Panc1 (cell line): ENCODE data around the gene NAGLU. TPM values are rescaled to one million over a fixed set of nuclear protein-coding genes. Genes with fewer than 3 reads are reported as not detected.

Source experiments
- ATAC-seq: fragments of 200-7000 bp; cut with Tn5 transposase; 2 replicates; pipeline ENCODE4 v1.9.1; 2020; ENCODE audit warnings: mild to moderate bottlenecking, moderate library complexity
- BruUV-seq: library from RNA; stranded (reverse); fragments of 400-500 nt; replicated peaks from 2 replicates; lab custom pipeline; 2021; lab: Mats Ljungman, UMichigan
- CTCF ChIA-PET: fragments of 300-600 bp; sonication (Branson Sonifier 250); formaldehyde crosslinking; loops from one replicate; lab custom pipeline; 2022; ENCODE audit warnings: antibody characterized with exemption; lab: Charles Lee
- POLR2A ChIA-PET: fragments of 300-600 bp; sonication (Branson Sonifier 250); formaldehyde crosslinking; loops from one replicate; lab custom pipeline; 2022; ENCODE audit warnings: antibody characterized with exemption; lab: Charles Lee
- DNase-seq: peaks from one replicate; pipeline ENCODE4 v3.0.0-alpha.2; 2010; ENCODE audit warnings: low read depth, low spot score
- H3K27ac ChIP-seq: 2 replicates; pipeline ENCODE4 v1.5.1; 2011; ENCODE audit warnings: mild to moderate bottlenecking, low read length, inconsistent platforms
- H3K27me3 ChIP-seq: fragments of 200-500 bp; sonication (Bioruptor generic); 2 replicates; pipeline ENCODE4 v1.6.0; 2014; ENCODE audit warnings: low read length, inconsistent platforms; ENCODE audit not compliant: control insufficient read depth, insufficient read depth
- H3K36me3 ChIP-seq: fragments of 200-500 bp; sonication (Bioruptor generic); 2 replicates; pipeline ENCODE4 v1.5.1; 2014; ENCODE audit warnings: inconsistent platforms, mild to moderate bottlenecking, low read length, moderate library complexity; ENCODE audit not compliant: control insufficient read depth, insufficient read depth
- H3K4me1 ChIP-seq: 2 replicates; pipeline ENCODE4 v1.5.1; 2011; ENCODE audit warnings: inconsistent platforms, mild to moderate bottlenecking, low read length, moderate library complexity; ENCODE audit not compliant: control insufficient read depth, insufficient read depth
- H3K4me3 ChIP-seq, 2 experiments: 2 replicates each; pipeline ENCODE4 v1.5.1; 2011 to 2012; ENCODE audit warnings: low read depth in 2 of 2, low read length in 2 of 2, mild to moderate bottlenecking in 2 of 2, inconsistent platforms in 1 of 2, moderate library complexity in 1 of 2
- H3K9me3 ChIP-seq: fragments of 200-500 bp; sonication (Bioruptor generic); 2 replicates; pipeline ENCODE4 v1.5.1; 2014; ENCODE audit warnings: low read depth, mild to moderate bottlenecking, inconsistent platforms, low read length, moderate library complexity; ENCODE audit not compliant: control insufficient read depth, insufficient read depth
- POLR2AphosphoS5 ChIP-seq: IDR thresholded peaks from 2 replicates; pipeline ENCODE4 v1.6.1; 2012; ENCODE audit warnings: mild to moderate bottlenecking, low read depth, low read length, moderate library complexity
- SIN3A ChIP-seq: IDR thresholded peaks from 2 replicates; pipeline ENCODE4 v1.6.1; 2012; ENCODE audit warnings: low read depth, mild to moderate bottlenecking, low read length, moderate library complexity, borderline replicate concordance; ENCODE audit not compliant: insufficient read depth
- TCF7L2 ChIP-seq: IDR thresholded peaks from 2 replicates; pipeline ENCODE4 v1.6.1; 2011; ENCODE audit warnings: mild to moderate bottlenecking, low read depth, low read length, inconsistent platforms
- in situ Hi-C: cut with HindIII; loops from 2 replicates; pipeline ENCODE4 v1.10.0; 2016; ENCODE audit warnings: low sequenced_read_pairs, low pct_unique_long_range_greater_than_20kb
- intact Hi-C: fragments of 100-400 bp; cut with micrococcal nuclease; formaldehyde crosslinking; loops from one replicate; pipeline ENCODE4 v1.10.0; 2022; ENCODE audit not compliant: unreplicated experiment
- total RNA-seq: library from RNA; stranded (reverse); gene quantifications from one replicate; pipeline ENCODE4 v1.2.1, GENCODE V29; 2021; ENCODE audit not compliant: unreplicated experiment
- TF ChIP-seq, protein P1 (sequence below): fragments of 450-650 bp; IDR thresholded peaks from 2 replicates; pipeline ENCODE4 v1.5.1; 2017; ENCODE audit warnings: mild to moderate bottlenecking
- TF ChIP-seq, protein P2 (sequence below), 2 experiments: IDR thresholded peaks; 2 replicates each; pipeline ENCODE4 v1.6.1; 2011 to 2012; ENCODE audit warnings: low read depth in 2 of 2, control low read depth in 1 of 2, low read length in 1 of 2, mild to moderate bottlenecking in 1 of 2, moderate library complexity in 1 of 2; ENCODE audit not compliant: insufficient read depth in 1 of 2

The NAGLU gene
- total RNA-seq, 1 experiment from 2014 or later = 33.5 TPM

DNA sequence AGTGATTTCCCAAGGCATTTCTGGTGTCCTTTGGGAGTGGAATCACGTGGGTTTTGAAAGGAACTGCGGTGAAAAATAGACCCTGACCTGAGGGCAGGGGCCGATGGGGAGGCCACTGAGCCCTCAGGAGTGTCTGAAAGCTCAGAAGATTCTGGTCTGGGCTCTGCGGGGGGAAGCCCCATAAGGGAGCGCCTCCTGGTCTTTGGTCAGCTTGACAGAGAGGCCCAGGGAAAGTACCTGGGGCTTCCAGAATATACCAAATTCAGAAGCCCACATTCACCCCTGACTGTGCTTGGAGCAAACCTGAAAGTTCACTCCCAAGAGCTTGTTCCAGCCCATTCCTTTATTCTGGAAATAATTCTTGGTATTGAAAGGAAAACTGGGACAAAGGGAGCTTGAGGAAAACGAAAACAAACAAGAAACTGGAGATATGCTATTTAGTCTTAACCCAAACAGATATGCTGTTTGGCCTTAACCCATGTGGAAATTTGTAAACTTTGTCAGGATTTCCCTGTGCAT, 23.2 kb upstream of the NAGLU start:
- DNase-seq = no peak
- CTCF ChIA-PET = interaction anchor here (0.5 kb wide), 1 partner anchor 92 kb away, joined by 7 read pairs; no protein-coding TSS in a partner anchor
- no peak for ATAC-seq
- no peaks in the 10 kb centered on the region for H3K27me3 ChIP-seq
- in situ Hi-C loops = no loop called here
- H3K27ac ChIP-seq = no peak overlapping the region
- H3K4me3 ChIP-seq = no peak overlapping the region
- H3K9me3 ChIP-seq = no peaks in the 10 kb centered on the region
- H3K4me1 ChIP-seq = peaks cover 13% of the 10 kb centered on the region
- intact Hi-C loops = no loop called here
- H3K36me3 ChIP-seq = peaks cover 3% of the 10 kb centered on the region; the same call in 1 of the 2 replicates
- BruUV-seq = no TSS peak
- POLR2A ChIA-PET = no interaction called here
- TF ChIP-seq, protein P1, sequence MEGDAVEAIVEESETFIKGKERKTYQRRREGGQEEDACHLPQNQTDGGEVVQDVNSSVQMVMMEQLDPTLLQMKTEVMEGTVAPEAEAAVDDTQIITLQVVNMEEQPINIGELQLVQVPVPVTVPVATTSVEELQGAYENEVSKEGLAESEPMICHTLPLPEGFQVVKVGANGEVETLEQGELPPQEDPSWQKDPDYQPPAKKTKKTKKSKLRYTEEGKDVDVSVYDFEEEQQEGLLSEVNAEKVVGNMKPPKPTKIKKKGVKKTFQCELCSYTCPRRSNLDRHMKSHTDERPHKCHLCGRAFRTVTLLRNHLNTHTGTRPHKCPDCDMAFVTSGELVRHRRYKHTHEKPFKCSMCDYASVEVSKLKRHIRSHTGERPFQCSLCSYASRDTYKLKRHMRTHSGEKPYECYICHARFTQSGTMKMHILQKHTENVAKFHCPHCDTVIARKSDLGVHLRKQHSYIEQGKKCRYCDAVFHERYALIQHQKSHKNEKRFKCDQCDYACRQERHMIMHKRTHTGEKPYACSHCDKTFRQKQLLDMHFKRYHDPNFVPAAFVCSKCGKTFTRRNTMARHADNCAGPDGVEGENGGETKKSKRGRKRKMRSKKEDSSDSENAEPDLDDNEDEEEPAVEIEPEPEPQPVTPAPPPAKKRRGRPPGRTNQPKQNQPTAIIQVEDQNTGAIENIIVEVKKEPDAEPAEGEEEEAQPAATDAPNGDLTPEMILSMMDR = no peak
- no peak for TF ChIP-seq TCF7L2

DNA sequence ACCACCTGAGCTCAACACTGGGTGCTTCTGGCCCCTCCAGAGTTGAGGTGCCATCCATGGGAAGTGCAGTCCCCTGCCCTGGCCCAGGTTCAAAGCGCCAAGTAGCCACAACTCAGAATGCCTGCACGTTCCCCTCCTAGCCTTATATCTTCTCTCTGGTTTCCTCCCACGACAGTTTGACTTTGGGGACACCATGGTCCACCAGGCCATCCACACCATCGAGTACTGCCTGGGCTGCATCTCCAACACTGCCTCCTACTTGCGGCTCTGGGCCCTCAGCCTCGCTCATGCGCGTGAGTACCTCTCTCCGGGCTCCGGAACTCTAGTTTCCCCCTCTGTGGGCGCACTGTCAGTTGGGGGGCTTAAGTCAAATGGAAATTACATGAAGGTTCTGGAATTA, 22.4 kb upstream of the NAGLU start:
- H3K27me3 ChIP-seq = no peaks in the 10 kb centered on the region
- no peak for DNase-seq
- no peaks in the 10 kb centered on the region for H3K9me3 ChIP-seq
- TF ChIP-seq, protein P1 = no peak
- no peak for TF ChIP-seq SIN3A
- TF ChIP-seq POLR2AphosphoS5 = no peak
- TF ChIP-seq, protein P2, sequence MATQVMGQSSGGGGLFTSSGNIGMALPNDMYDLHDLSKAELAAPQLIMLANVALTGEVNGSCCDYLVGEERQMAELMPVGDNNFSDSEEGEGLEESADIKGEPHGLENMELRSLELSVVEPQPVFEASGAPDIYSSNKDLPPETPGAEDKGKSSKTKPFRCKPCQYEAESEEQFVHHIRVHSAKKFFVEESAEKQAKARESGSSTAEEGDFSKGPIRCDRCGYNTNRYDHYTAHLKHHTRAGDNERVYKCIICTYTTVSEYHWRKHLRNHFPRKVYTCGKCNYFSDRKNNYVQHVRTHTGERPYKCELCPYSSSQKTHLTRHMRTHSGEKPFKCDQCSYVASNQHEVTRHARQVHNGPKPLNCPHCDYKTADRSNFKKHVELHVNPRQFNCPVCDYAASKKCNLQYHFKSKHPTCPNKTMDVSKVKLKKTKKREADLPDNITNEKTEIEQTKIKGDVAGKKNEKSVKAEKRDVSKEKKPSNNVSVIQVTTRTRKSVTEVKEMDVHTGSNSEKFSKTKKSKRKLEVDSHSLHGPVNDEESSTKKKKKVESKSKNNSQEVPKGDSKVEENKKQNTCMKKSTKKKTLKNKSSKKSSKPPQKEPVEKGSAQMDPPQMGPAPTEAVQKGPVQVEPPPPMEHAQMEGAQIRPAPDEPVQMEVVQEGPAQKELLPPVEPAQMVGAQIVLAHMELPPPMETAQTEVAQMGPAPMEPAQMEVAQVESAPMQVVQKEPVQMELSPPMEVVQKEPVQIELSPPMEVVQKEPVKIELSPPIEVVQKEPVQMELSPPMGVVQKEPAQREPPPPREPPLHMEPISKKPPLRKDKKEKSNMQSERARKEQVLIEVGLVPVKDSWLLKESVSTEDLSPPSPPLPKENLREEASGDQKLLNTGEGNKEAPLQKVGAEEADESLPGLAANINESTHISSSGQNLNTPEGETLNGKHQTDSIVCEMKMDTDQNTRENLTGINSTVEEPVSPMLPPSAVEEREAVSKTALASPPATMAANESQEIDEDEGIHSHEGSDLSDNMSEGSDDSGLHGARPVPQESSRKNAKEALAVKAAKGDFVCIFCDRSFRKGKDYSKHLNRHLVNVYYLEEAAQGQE (IDR thresholded peaks at IDR 0.05; ENCODE audit: insufficient read depth in 1 of 2, low read depth in 2 of 2, low read length in 1 of 2) = no peak
- ATAC-seq = no peak
- H3K4me3 ChIP-seq = no peak overlapping the region
- no TSS peak for BruUV-seq
- H3K36me3 ChIP-seq = no peaks in the 10 kb centered on the region
- no peak overlapping the region for H3K27ac ChIP-seq
- H3K4me1 ChIP-seq = peaks cover 22% of the 10 kb centered on the region
- CTCF ChIA-PET = no interaction called here
- intact Hi-C loops = no loop called here
- in situ Hi-C loops = no loop called here
- POLR2A ChIA-PET = no interaction called here
